ENCODE data around the gene SMYD4.
A peak's percentile ranks its signal among the peaks of the same experiment; 100 is the strongest.

SMYD4 gene

DNA sequence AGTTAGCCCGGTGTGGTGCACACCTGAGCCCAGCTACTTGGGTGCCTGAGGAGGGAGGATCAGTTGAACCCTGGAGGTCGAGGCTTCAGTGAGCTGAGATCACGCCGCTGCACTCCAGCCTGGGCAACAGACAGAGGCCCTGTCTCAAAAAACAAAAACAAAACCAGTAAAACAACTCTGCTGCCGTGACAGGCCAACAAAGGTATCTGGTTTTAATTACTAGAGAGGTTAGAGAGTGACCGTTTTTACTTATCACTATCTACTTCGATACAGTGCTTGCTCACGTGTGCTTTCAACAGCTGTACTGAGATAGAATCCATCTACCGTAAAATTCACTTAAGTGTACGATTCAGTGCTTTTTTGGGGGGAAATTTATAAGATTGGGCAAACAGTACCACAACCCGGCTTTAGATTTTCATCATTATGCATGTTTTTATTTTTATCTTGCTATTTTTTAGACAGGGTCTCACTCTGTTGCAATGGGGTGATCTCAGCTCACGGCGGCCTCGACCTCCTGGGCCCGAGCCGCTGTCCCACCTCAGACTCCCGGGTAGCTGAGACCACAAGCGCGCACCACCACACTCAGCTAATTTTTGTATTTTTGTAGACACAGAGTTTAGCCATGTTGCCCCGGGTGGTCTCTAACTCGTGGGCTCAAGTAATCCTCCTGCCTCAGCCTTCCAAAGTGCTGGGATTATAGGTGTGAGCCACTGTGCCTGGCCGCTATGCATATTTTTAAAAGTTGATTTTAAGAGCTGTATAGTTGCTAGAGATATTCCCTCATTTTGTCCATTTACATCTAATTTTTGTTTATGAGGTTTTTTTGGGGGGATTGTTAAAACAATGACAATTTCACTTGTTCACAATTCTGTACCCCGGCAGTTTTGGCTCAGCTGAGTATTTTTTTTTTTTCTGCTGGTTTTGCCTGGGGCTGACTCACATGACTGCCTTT lies 36.9 kb downstream of the SMYD4 start:
- no peak overlapping the region for H3K27ac ChIP-seq (ENCODE audit: low read depth, low read length)
- H3K36me3 ChIP-seq (ENCODE audit: control insufficient read depth, insufficient read depth, low read length) = no peaks in the 10 kb centered on the region
- no peak overlapping the region for H3K9ac ChIP-seq (ENCODE audit: low read length)
- peaks cover 7% of the 10 kb centered on the region for H3K4me1 ChIP-seq (ENCODE audit: control insufficient read depth, insufficient read depth, low read length)
- no peak overlapping the region for H3K4me3 ChIP-seq (ENCODE audit: low read length)
- H3K27me3 ChIP-seq (ENCODE audit: control insufficient read depth, insufficient read depth, low read length) = no peaks in the 10 kb centered on the region

DNA sequence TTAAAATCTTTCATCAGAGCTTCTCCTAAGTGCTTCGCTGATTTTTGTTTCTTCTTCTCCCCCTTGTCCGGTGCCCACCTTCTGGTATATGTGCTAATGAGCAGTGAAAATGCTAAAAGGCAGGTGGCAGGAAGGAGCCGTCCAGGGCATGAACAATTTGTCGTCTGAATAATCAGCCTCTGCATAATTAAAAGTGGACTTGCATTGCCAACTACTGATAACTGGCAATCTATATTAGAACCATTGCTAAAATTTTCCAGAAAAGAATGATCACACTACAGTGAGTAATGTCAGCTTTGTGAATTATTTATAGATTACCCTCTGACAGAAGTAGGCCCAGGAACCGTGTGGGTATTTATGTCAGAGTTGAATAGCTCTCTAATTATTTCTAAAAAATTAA lies 39.8 kb downstream of the SMYD4 start:
- Histone ChIP-seq H3K4me3 (ENCODE audit: low read length) (no peak overlapping the region), H3K27ac (ENCODE audit: low read depth, low read length) (no peak overlapping the region), H3K27me3 (ENCODE audit: control insufficient read depth, insufficient read depth, low read length) (no peaks in the 10 kb centered on the region), H3K4me1 (ENCODE audit: control insufficient read depth, insufficient read depth, low read length) (peaks cover 15% of the 10 kb centered on the region), H3K36me3 (ENCODE audit: control insufficient read depth, insufficient read depth, low read length) (no peaks in the 10 kb centered on the region), H3K9ac (ENCODE audit: low read length) (no peak overlapping the region)

DNA sequence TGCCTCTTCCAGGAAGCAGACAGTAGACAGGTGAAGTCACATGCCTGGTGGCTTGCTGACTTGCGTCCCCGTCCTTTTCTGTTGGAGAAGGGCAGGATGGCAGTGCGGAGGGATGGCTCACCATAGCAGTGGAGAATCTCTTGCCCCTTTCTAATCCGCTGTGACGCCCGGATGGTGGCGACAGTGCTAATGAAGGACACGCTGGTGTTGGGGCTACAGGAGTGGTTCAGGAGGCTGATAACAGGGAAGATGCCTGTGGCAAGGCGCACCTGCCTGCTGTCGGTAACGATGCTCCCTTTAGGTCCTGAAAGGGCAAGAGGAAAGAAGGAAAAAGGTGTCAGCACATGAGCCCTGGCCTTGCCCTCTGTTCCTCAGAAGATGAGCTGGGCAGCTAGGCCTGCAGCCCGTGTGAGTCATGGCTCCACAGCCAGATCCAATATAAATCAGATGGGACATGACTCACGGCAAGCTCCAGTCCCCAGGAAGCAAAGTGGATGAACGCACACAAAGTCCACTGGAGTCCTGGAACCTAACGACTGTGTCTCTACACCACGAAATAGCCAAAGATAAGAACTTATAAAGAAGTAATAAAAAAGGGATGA lies 42.3 kb downstream of the SMYD4 start:
- no peak overlapping the region for H3K9ac ChIP-seq (ENCODE audit: low read length)
- H3K4me1 ChIP-seq (ENCODE audit: control insufficient read depth, insufficient read depth, low read length) = peaks cover 24% of the 10 kb centered on the region
- peak overlapping the region; percentile 84 for H3K27ac ChIP-seq (ENCODE audit: low read depth, low read length)
- no peaks in the 10 kb centered on the region for H3K36me3 ChIP-seq (ENCODE audit: control insufficient read depth, insufficient read depth, low read length)
- no peaks in the 10 kb centered on the region for H3K27me3 ChIP-seq (ENCODE audit: control insufficient read depth, insufficient read depth, low read length)
- H3K4me3 ChIP-seq (ENCODE audit: low read length) = peak overlapping the region; percentile 4

DNA sequence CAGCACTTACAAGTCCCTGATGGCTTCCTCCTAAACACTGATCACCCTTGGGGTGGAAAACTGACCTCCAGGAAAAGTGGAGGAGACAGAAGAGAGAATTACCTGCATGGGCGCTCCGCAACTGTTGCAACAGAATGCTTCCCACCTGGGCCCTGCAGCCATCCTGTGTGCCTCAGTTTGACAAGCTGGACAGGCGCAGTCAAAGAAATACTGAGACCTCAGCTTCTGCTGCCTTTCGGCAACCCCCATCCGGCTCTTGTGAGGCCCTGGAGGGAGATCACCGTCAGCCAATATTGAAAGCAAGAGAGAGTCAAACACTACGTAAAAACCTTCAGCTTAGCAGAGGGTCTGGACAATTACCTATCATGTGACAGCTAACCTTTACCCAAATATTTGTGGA lies 43.0 kb downstream of the SMYD4 start:
- Histone ChIP-seq H3K36me3 (ENCODE audit: control insufficient read depth, insufficient read depth, low read length) (peaks cover 3% of the 10 kb centered on the region), H3K9ac (ENCODE audit: low read length) (no peak overlapping the region), H3K4me1 (ENCODE audit: control insufficient read depth, insufficient read depth, low read length) (peaks cover 28% of the 10 kb centered on the region), H3K27ac (ENCODE audit: low read depth, low read length) (peak overlapping the region; percentile 84), H3K27me3 (ENCODE audit: control insufficient read depth, insufficient read depth, low read length) (no peaks in the 10 kb centered on the region), H3K4me3 (ENCODE audit: low read length) (peak overlapping the region; percentile 4)

DNA sequence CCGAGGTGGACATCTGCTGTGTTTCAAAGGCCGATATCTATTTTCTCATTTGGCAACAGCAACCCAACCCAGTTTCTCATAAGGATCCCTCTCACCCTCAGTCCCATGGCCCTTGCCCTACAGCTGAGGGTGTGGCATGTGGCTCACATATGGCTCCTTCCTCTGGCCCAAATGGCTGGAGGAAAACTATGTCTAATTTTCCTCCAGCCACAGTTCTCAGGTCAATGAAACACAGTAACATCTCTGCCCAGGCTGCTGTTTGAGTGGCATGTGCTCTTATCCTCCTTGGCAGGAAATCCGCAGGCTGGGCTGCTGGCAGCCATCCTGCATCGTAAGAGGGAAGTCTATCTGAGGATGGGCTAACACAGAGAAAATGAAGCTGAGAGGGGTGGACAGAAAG lies 43.8 kb downstream of the SMYD4 start:
- Histone ChIP-seq H3K4me1 (ENCODE audit: control insufficient read depth, insufficient read depth, low read length) (peaks cover 28% of the 10 kb centered on the region), H3K9ac (ENCODE audit: low read length) (no peak overlapping the region), H3K27ac (ENCODE audit: low read depth, low read length) (peak overlapping the region; percentile 84), H3K36me3 (ENCODE audit: control insufficient read depth, insufficient read depth, low read length) (peaks cover 7% of the 10 kb centered on the region), H3K27me3 (ENCODE audit: control insufficient read depth, insufficient read depth, low read length) (no peaks in the 10 kb centered on the region), H3K4me3 (ENCODE audit: low read length) (no peak overlapping the region)

DNA sequence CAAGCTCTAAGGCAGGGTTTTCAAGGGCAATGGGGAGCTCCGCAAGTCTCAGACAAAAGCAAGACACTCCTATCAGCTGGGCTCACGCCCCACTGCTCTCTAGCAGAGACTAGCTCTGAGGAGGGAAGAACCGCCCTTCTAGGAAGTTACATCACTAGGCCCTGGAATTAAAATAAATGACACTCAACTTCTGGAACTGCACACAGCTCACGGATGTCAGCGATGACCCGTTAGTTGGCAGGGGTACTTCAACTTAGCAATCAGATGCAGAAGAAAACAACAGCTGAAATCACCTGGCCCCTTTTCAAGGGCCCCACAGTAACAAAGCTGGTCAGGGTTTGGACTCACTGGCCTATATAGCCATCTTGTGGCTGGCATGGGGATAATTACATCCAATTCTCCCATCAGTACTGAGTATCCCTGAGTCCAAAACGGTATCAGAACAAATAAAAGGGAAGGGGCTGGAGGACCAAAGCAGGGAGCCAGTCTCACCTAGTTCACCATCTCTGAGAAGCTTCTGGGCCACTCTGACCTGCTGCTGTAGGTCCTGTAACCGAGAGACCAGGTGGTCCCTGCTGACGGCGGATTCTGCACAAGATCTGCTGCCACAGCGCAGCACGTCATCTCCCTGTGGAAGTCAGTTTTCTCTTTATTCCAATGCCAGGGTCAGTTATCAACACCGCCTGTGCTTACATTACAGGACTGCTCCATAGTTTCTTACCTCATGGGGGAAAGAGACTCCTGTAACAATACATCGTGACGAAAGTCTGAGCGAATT lies 45.7 kb downstream of the SMYD4 start:
- Histone ChIP-seq H3K27ac (ENCODE audit: low read depth, low read length) (peak overlapping the region; percentile 93), H3K4me3 (ENCODE audit: low read length) (peak overlapping the region; percentile 34), H3K9ac (ENCODE audit: low read length) (no peak overlapping the region), H3K27me3 (ENCODE audit: control insufficient read depth, insufficient read depth, low read length) (no peaks in the 10 kb centered on the region), H3K4me1 (ENCODE audit: control insufficient read depth, insufficient read depth, low read length) (peaks cover 40% of the 10 kb centered on the region), H3K36me3 (ENCODE audit: control insufficient read depth, insufficient read depth, low read length) (peaks cover 7% of the 10 kb centered on the region)

DNA sequence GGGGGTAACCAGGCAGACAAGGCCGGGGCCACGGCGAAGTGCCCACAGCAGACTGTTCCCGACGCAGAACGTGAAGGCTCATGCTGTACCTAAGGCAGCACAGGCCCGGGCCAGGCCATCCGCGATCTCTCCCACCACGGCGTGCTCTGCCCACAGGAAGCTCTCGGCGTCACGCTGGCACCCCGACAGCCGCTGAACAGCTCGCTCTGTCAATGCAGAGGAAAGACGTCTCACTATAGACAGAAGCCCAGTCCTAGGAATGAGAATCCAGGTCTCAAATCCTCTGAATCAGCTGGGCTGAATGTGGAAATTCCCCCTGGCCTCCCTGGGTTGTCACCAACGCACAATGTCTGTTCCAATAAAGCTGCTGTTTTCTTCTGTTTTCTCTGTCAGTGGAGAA lies 46.4 kb downstream of the SMYD4 start:
- peaks cover 40% of the 10 kb centered on the region for H3K4me1 ChIP-seq (ENCODE audit: control insufficient read depth, insufficient read depth, low read length)
- H3K4me3 ChIP-seq (ENCODE audit: low read length) = peak overlapping the region; percentile 34
- H3K9ac ChIP-seq (ENCODE audit: low read length) = peak overlapping the region; percentile 26
- H3K36me3 ChIP-seq (ENCODE audit: control insufficient read depth, insufficient read depth, low read length) = peaks cover 7% of the 10 kb centered on the region
- no peaks in the 10 kb centered on the region for H3K27me3 ChIP-seq (ENCODE audit: control insufficient read depth, insufficient read depth, low read length)
- peak overlapping the region; percentile 93 for H3K27ac ChIP-seq (ENCODE audit: low read depth, low read length)

DNA sequence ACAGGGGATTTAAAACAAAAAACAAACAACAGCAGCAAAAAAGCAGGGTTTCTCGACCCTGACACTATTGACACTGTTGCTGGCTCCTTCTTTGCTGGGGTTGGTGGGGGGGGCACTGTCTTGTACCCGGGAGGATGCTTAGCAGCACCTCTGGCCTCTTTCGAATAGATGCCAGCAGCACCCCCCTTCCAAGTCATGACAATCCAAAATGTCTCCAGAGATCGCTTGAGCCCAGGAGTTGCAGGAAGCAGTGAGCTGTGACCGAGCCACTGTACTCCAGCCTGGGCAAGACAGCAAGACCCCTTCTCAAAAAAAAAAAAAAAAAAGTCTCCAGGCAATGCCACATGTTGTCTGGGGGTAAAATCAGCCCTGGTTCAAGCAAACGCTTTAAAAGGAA lies 47.5 kb downstream of the SMYD4 start:
- H3K36me3 ChIP-seq (ENCODE audit: control insufficient read depth, insufficient read depth, low read length) = peaks cover 7% of the 10 kb centered on the region
- peaks cover 32% of the 10 kb centered on the region for H3K4me1 ChIP-seq (ENCODE audit: control insufficient read depth, insufficient read depth, low read length)
- H3K9ac ChIP-seq (ENCODE audit: low read length) = no peak overlapping the region
- no peaks in the 10 kb centered on the region for H3K27me3 ChIP-seq (ENCODE audit: control insufficient read depth, insufficient read depth, low read length)
- peak overlapping the region; percentile 71 for H3K27ac ChIP-seq (ENCODE audit: low read depth, low read length)
- H3K4me3 ChIP-seq (ENCODE audit: low read length) = no peak overlapping the region

DNA sequence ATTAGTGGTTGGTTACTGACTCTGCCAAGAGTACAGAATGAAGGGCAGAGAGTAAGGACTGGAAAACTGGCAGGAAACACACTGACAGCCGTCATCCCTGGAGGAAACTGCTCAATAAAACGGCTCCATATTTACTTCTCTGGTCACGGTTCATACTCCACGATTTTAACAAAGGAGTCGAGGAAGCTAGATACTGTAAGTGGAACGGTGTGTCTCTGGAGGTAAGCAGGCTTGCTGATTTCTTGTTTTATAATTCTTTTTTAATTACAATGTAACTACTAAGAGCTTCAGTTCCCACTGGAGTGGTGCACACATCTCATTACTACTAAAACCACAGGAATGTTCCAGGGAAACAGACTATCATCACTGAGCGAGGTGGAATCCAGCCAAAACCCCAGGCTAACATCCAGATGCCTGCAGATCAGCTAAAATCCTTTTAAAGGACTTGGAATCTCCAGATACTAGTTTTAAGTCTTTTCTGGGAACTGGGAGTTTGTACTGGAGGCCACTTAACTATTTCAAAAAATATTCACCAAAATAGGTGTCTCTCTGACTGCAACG lies 50.1 kb downstream of the SMYD4 start:
- no peak overlapping the region for H3K4me3 ChIP-seq (ENCODE audit: low read length)
- no peak overlapping the region for H3K9ac ChIP-seq (ENCODE audit: low read length)
- no peaks in the 10 kb centered on the region for H3K27me3 ChIP-seq (ENCODE audit: control insufficient read depth, insufficient read depth, low read length)
- H3K27ac ChIP-seq (ENCODE audit: low read depth, low read length) = peak overlapping the region; percentile 71
- H3K36me3 ChIP-seq (ENCODE audit: control insufficient read depth, insufficient read depth, low read length) = peaks cover 14% of the 10 kb centered on the region
- peaks cover 25% of the 10 kb centered on the region for H3K4me1 ChIP-seq (ENCODE audit: control insufficient read depth, insufficient read depth, low read length)

DNA sequence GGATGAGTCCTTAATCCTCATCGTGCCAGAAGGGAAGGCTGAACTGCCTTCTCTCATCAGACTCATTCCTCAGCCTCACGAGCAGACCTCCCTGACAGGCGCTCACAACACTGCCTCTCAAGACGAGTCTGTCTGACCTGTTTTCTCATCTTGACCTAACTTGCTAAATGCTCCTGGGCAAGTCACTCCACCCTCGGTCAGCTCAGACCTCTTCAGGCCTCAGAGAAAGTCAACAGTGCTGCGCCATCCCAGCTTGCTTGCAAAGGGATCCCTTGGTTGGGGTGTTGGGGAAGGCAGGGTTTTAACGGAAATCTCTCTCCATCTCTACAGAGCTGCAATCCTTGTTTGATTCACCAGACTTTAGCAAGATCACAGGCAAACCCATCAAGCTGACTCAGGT lies 52.8 kb downstream of the SMYD4 start:
- Histone ChIP-seq H3K27me3 (ENCODE audit: control insufficient read depth, insufficient read depth, low read length) (no peaks in the 10 kb centered on the region), H3K27ac (ENCODE audit: low read depth, low read length) (no peak overlapping the region), H3K36me3 (ENCODE audit: control insufficient read depth, insufficient read depth, low read length) (peaks cover 11% of the 10 kb centered on the region), H3K4me1 (ENCODE audit: control insufficient read depth, insufficient read depth, low read length) (peaks cover 12% of the 10 kb centered on the region), H3K4me3 (ENCODE audit: low read length) (no peak overlapping the region), H3K9ac (ENCODE audit: low read length) (no peak overlapping the region)

DNA sequence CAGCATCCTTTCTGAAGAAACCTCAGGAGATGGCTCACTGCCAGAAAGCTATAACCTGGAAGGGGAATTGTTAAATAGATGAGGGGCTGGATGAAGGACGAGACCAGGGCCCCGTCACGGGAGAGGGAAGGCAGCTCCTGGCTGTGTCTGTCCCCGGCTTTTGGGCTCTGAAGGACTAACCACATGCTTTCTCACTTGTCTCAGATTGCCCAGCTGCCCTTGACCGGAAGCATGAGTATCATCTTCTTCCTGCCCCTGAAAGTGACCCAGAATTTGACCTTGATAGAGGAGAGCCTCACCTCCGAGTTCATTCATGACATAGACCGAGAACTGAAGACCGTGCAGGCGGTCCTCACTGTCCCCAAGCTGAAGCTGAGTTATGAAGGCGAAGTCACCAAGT lies 53.4 kb downstream of the SMYD4 start:
- no peak overlapping the region for H3K9ac ChIP-seq (ENCODE audit: low read length)
- H3K36me3 ChIP-seq (ENCODE audit: control insufficient read depth, insufficient read depth, low read length) = peaks cover 10% of the 10 kb centered on the region

More for the DNA sequence above, 53.4 kb downstream of the SMYD4 start:
- H3K4me3 ChIP-seq (ENCODE audit: low read length) = no peak overlapping the region
- H3K27ac ChIP-seq (ENCODE audit: low read depth, low read length) = no peak overlapping the region
- peaks cover 12% of the 10 kb centered on the region for H3K4me1 ChIP-seq (ENCODE audit: control insufficient read depth, insufficient read depth, low read length)
- H3K27me3 ChIP-seq (ENCODE audit: control insufficient read depth, insufficient read depth, low read length) = no peaks in the 10 kb centered on the region
